ENCODE measurements around the gene DPP10.
"Not testable (repeated sequence)": the region's sequence is repeated elsewhere in the genome, so short reads cannot be mapped to it uniquely, and the experiment has no call there.

The DPP10 gene

DNA sequence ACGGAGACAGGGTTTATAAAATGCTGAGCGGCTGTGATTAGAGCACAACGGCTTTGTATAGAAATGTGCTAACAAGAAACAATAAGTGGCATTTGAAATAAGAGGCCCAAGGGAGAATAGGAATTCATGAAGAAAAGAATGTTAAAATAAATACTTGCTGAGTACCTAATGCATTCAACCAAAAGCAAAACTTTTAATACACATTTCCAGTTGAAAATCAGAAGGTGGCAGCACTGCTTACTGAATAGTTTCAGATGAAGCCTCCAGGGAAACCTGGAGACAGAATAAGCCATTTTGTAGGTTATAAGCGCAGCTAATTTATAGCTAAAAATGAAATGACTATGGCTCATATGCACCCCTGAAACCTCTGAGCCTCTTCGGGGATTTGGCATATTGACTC, 286.6 kb downstream of the DPP10 start:
- no peak for DNase-seq

- DNase-seq = no peak
These were observed 292.7 kb downstream of the DPP10 start for GRCh38 chr2:114735126-114735525.

DNA sequence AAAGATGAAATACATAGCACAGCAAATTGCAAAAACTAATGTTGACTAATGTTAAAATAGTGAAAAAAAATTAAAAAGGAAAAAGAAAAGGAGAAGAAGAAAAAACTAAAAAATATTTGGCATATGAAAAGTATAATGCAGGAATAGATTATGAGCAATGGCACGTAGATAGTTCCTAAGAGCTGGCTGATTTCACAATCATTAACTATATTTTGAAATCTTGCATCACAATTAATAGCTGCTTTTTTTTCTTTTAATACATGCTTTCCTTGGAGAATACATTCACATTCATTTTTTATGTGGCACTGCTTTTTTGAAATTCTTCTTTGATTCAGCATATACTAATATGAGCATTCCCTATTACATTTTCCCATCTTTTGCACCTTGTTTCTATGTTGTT, 299.8 kb downstream of the DPP10 start:
- DNase-seq = no peak

GRCh38 chr2:114745700-114746099, 303.3 kb downstream of the DPP10 start:
- no peak for DNase-seq

GRCh38 chr2:114748175-114748574, 305.7 kb downstream of the DPP10 start:
- not testable (repeated sequence) for DNase-seq

- no peak for DNase-seq
These were observed 310.0 kb downstream of the DPP10 start for GRCh38 chr2:114752425-114752824.

DNA sequence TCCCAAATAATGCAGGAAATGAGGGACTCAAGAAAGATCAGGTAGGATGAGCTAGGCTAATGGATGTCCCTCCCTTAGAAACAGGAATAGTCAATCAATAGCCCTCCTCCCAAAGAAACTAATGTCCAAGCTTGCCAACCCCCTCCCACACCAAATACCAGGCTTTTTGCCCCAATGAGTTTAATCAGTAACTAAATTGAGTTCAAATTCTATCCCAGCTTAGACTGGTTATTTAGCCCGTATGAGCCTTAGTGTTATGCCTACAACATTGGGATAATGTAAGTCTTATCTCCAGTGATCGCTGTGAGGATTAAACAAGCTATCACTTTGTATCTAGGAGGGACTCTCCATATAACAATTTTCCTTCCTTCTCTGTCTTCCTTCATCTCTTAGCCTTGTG, 310.7 kb downstream of the DPP10 start:
- no peak for DNase-seq

GRCh38 chr2:114754907-114755563, 312.6 kb downstream of the DPP10 start:
- DNase-seq = no peak

- no peak for DNase-seq
These were observed 319.9 kb downstream of the DPP10 start for GRCh38 chr2:114762376-114762775.

DNA sequence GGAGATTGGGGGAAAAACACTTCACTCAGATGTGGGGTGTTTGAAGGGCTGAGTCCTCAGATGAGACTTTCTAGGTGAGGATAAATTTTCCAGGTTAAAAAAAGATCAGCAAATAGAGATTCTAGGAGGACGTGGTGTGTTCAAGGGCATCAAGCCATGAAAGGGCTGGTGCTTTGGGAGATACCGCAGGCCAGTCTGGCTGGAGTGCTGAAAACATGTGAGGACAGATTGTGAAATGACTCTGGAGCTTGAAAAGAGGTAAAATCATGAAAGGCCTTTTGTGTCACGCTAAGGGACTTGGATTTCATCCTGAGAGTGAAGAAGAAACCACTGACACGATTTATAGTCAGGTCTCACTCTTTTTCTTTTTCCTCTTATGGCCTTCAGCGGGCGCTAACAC, 320.5 kb downstream of the DPP10 start:
- no peak for DNase-seq

DNA sequence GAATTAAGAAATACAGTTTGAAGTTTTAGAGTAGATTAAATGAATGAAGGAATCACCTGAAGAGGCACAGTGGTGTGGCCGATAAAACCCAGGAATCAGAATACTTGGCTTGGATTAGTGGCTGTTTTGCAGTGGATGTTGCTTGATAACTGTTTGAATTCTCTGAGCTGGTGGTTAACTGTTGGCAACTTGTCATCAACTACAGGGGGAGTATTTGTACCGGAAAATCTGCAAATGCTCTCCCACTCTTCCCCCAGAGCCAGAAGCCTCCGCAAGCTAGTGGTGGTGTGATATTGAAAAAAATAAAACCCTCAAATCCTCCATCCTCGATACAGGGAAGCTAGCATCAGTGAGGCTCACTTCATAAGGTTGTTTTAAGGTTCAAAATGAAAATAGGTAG, 326.7 kb downstream of the DPP10 start:
- no peak for DNase-seq

DNA sequence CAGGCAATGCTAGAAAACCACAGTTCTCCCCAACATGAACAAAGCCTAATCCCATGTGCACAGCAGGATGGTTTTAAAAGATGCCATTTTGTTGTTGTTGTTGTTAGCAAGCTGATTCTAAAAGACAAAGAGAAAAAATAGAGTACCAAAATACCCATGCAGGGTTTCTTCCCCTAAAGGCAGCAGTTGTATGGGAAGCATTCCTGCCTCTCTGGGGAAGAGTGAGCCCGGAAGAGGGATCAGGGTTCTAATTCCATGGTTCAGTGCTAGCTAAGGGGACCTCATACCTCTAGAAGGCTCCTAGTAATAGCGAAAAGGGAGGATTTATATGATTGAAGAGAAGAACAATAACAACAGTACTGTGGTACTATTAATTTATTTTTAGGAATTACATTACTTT, 327.6 kb downstream of the DPP10 start:
- DNase-seq = no peak

DNA sequence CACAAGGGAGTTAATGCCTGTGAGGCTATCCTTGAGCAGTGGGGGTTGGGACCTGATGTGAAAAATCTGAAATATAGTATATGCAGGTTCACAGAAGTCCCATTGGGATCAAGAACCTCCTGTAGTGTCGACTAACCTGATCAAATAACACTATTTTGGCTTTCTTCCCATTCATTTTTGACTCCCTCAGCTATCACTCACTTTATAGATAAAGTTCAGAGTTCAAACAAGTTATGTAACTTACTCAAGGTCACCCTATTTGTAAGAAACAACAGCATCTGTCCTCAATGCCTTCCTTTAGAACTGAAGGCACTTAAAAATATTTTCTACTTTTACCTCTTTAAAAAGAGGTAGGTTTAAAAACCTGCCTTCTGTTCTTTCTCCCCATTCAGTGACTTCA, 341.6 kb downstream of the DPP10 start:
- DNase-seq = no peak

GRCh38 chr2:114784890-114785583, 342.6 kb downstream of the DPP10 start:
- DNase-seq = no peak

- DNase-seq = no peak
These were observed 344.5 kb downstream of the DPP10 start for GRCh38 chr2:114786901-114787300.

GRCh38 chr2:114787486-114787885, 345.0 kb downstream of the DPP10 start:
- DNase-seq = no peak

DNA sequence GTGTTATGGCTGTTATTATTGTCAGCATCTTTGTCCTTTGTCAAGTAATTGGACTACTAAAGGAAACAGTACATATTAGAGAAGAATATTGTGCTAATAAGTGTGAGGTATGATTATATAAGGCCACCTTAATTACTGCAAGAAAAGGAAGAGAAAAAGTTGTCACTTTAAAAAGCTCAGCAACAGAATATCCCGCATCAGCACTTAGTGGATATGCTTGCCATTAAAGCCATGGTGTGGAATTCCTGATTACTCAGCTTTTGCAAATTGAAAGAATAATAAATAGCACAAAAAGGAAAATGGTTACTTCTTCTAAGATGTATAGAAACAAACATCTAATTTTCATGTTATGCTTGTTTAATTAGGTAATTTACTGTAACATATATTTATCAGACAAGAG, 347.5 kb downstream of the DPP10 start:
- DNase-seq = no peak

DNA sequence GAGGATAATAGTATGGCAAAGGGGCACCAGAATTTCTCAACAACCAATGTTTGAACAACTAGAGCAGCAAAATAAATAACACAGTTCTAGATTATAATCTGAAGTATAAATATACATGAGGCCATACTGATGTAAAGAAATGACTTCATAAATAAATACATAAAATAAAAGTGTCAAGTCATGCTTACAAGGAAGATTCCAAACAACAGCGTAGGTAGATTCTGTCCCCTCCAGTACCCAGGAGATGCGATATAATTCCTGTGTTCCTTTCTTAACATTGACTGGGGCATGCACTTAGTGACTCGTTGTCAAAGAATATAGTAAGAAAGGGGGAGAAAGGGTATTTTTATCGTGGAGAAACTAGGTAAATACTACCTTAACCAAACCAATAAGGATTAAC, 355.1 kb downstream of the DPP10 start:
- DNase-seq = no peak

DNA sequence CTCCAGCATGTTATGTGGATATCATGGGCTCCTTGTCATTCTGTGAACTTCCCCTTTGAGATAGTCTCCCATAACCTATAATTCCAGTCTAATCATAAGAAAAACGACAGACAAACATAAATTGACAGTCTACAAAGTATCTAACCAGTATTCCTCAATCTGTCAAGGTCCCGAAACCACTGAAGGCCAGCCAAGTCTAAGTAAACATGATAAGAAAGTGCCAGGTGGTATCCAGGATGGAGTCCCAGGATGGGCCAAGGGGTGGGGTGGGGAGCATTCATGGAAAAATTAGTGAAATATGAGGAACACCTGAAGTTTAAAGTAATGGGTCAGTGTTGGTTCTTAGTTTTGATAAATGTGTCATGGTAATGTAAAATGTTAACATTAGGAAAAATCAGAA, 355.5 kb downstream of the DPP10 start:
- no peak for DNase-seq

GRCh38 chr2:114800371-114800770, 357.9 kb downstream of the DPP10 start:
- DNase-seq = no peak

GRCh38 chr2:114805195-114805594, 362.8 kb downstream of the DPP10 start:
- no peak for DNase-seq

GRCh38 chr2:114810092-114810491, 367.7 kb downstream of the DPP10 start:
- no peak for DNase-seq

DNA sequence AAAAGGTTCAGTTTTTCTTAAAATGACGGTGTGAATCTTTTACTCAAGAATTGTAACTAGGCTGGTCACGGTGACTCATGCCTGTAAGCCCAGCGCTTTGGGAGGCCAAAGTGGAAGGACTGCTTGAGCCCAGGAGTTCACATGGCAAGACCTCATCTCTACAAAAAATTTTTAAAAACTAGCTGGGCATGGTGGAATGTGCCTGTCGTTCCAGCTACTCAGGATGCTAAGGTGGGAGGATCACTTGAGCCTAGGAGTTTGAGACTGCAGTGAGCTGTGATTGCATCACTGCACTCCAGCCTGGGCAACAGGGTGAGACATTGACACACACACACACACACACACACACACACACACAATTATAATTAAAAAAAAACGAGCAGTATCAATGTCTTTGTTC, 369.8 kb downstream of the DPP10 start:
- DNase-seq = no peak

- DNase-seq = no peak
These were observed 371.9 kb downstream of the DPP10 start for GRCh38 chr2:114814355-114814754.

DNA sequence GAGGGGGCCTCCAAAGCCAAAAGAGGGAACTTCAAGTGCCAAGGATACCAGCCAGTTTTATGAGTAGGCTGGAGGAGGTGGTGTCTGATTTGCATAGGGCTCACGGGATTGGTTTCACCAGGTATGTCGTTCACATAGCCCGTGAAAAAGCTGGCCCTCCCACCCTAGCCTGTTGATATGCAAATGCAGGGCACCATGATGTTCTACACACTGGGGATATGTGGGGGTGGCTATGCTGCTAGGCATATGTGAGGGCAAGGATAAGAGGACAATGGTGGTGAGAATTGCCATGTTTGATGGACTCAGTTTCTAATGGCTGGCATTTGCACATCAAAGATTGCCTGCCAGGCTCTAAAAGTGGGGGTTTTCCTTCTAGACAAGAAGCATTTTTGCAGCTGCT, 378.6 kb downstream of the DPP10 start:
- no peak for DNase-seq
